GM18505 (cell line): Measurements from ENCODE around the gene TAF3.
A peak's percentile ranks its signal among the peaks of the same experiment; 100 is the strongest.

Experiments used
- ATAC-seq: cut with Tn5 transposase; IDR thresholded peaks from one replicate; pipeline ENCODE4 v1.9.1; 2021; ENCODE audit not compliant: unreplicated experiment
- POLR2A ChIP-seq: IDR thresholded peaks from 4 replicates; pipeline ENCODE4 v1.6.1; 2011; ENCODE audit warnings: borderline replicate concordance; ENCODE audit not compliant: insufficient read depth, insufficient read length; ENCODE audit errors: extremely low read depth

The TAF3 gene

DNA sequence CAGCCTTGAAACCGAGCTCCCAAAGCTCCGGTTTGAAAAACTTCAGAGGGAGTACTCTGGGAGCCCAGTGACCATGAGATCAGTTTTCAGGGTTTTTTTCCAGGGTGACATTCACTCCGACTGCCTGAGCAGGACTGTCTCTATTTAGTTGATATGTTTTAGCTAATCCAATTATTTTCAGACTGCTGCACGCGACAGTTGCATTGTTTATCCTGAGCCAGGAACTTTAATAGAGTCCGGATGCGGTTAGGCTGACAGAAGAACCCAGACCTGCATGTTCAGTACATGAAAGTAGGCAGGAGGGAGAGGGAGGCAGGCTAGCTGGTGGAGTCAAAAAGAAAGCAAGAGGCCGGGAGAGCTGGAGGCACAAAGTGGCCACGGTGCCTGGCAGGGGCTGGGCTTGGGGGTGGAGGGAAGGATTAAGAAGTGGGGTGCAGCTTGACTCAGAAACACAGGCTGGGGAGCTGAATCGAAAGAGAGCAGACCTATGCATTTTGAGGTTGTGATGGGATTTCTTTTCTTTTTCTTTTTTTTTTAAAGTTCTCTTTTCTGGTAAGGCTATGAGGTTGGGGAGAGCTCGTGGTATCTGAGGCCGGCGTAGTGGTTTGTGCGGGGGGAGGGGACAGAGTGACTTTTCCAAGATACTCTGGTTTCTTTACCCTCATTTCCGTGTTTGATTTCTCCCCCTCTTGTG is 241.9 kb downstream of the TAF3 start:
- TF ChIP-seq POLR2A: no peak
- peak; percentile 48 for ATAC-seq

DNA sequence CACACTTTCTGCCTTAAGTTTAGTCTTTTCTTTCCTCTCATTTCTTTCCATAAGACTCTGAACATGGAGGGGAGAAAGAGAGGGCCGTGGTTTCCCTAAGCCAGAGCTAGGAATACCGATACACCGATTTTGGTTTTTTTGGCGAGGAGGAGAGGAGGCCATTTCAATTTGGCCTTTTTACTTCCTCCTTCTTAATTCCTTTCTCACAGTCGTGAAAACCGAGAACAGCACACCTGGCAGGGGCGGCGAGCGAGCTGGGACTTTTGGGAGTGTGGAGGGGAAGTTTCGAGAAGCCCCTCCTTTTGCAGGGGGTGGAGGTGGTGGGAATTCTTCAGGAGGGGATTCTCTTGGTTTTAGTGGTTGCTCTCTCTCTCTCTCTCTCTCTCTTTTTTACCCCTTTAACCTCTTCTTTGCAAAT is 242.4 kb downstream of the TAF3 start:
- TF ChIP-seq POLR2A: no peak
- ATAC-seq: no peak

DNA sequence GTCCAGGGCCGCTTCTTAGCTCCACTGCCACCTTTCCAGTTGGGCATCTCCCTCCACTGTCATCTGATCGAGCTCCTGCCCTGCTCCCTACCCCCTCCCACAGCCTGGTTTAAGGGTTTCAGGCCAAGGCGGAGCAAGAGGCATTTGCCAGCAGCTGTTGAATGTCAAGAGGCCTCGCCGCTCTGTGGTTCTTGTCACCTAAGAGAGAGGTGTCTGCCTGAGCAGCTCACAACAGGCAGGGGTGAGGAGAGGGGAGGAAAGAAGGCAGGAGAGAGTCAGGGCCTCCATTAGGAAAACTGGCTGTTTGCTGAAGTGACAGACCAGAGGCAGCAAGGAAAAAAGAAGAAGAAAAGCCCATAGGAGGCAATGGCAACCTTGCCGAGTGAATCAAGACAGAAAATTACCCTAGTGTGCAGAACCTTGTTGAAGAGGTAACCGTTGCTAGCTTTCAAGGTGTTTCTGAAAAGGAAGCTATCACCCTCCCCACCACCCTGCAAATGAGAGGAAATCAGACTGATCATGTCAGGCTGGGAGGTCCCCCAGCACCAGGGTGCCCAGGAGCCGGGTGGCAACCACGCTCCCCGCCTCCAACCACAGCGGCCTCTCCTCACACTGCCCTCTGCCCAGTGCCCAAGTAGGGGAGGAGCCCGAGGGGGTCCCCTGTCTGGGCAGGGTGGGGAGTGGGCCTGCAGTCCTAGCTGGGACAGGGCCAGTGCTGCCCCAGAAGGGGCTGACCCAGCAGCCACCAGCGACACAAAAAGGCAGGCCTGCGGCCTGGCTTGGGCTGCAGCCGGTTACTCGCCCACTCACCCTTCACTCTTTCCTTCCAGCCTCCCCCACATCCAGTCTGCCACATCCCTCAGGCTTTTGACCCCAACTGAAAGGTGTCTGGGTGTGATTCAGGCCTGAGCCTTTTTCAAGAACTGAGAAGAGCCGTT is 243.2 kb downstream of the TAF3 start:
- ATAC-seq: no peak
- TF ChIP-seq POLR2A: no peak

DNA sequence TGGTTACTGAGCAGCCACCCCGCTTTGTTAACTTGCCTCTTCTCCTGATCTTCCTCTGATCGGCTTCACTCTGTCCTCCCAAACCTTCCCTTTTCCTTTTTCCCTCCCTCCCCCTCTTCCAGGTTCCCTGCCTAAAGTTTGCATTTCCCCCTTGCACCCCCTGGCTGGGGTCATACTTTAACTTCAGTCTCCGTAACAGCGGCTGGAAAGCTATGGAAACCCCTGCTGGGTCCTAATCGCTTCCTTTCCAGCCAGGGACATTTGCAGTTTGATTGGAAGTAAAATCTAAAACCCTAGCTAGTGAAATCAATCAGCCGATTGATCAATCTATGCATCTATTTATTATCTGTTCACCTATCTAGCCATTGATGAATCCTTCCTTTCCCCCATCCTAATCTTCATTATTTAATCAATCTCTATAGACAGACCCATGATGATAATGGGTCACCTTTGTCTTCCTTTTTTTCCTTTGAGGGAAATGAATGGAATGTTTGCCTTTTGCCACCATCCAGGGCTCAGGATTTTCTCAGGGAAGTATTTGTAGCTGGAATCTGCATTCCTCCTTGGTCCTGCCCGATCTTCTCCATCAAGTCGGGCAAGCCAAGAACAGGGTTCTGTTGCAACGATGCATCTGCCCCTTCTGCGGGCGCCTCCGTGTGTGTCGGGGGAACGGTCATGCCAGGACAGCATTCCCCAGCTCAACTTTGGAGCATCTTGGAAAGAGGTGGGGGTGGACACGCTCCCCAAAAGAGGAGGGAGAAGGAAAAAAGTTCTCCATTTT is 245.0 kb downstream of the TAF3 start:
- ATAC-seq: no peak
- TF ChIP-seq POLR2A: no peak

DNA sequence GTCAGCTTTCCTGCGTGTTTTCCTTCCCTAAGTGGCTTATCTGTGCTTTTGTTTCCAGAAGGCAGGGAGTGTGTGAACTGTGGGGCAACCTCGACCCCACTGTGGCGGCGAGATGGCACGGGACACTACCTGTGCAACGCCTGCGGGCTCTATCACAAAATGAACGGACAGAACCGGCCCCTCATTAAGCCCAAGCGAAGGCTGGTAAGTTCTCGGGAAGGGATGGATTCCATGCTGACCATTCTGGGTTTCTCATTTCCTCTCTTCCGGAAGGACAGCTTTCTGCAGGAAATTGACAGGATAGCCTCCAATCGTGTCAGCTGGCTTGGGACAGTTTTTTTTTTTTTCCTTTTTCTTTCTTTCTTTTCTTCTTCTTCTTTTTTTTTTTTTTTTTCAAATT is 245.6 kb downstream of the TAF3 start:
- no peak for TF ChIP-seq POLR2A
- no peak for ATAC-seq

DNA sequence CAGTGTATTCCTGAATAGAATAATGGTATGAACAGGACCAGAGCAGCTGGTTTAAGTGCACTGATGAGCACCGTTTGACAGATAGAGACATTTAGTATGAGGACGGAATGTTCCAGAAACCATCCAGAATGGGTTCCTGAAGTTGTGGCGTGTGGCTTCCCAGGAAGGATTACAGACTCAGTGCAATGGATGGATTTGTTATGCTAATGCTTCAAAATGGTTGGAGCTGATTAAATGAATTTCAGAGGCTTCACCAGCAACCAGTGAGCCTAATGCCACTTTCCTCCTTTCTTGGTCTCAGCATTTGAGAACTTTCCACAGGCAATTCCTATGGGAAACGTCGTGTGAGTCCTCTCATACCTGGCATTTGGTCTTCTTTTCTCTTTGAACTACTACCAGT is 246.1 kb downstream of the TAF3 start:
- no peak for ATAC-seq
- no peak for TF ChIP-seq POLR2A

DNA sequence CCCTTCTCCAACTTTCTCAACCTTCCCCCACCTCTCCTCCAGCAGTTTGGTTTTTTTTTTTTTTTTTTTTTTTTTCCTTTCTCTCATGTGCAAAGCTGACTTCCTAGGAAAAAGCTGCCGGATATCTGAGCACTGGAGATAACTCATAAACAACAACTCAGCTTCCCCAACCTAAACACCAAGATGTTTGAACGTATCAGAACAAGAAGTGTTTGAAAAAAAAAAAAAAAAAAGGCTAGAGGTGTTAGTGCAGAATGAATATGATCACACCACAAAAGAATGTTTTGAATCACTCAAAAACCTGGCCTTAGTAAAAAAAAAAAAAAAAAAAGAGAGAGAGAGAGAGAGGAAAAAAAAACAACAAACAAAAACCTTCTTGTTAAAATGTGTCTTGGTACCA is 247.3 kb downstream of the TAF3 start:
- no peak for TF ChIP-seq POLR2A
- no peak for ATAC-seq

DNA sequence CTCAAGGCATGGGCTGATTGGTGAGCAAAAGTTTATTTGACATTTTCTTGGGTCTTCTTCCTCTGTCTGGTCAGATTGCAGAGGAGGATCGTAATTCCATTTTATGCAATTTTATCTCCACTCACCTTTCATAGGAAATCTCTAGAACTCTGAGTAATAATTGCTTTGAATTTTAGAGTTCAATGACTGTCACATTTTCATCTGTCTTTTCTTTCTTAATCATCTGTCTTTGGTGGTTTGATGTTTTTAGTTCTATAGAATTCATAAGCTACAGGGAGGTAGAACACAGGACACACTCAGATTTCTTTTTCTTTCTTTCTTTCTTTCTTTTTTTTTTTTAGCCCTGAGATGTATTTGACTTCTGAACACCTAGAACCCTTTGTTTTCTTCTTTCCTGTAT is 247.8 kb downstream of the TAF3 start:
- no peak for TF ChIP-seq POLR2A
- ATAC-seq: no peak
